GM21360 (cell line): ENCODE data around the gene LRRC73.

Experiments
- ATAC-seq: cut with Tn5 transposase; IDR thresholded peaks from one replicate; pipeline ENCODE4 v1.9.1; 2021; ENCODE audit warnings: mild to moderate bottlenecking, moderate library complexity; ENCODE audit not compliant: unreplicated experiment

LRRC73 gene

GRCh38 chr6:43493833-43494232 is 16.3 kb downstream of the LRRC73 start:
- no peak for ATAC-seq

DNA sequence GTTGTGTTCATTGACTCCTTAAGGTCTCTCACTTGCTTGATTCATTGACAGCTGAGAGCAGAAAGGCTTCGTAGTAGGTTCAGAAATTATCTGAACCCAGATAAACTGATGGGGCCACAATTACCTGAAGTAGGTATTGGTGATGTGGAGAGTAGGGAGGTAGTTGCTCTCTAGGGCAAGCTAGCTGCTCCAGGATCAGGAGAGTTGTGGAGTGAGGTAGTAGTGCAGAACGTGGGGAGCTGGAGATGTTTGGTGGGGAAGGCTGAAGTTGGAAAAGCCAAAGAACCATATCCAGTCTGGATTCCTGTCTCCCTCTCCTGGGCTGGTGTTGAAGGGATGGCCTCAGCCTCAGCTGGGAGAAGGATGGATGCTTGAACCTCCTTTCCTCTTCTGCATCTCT is 16.9 kb downstream of the LRRC73 start:
- ATAC-seq, result no peak

DNA sequence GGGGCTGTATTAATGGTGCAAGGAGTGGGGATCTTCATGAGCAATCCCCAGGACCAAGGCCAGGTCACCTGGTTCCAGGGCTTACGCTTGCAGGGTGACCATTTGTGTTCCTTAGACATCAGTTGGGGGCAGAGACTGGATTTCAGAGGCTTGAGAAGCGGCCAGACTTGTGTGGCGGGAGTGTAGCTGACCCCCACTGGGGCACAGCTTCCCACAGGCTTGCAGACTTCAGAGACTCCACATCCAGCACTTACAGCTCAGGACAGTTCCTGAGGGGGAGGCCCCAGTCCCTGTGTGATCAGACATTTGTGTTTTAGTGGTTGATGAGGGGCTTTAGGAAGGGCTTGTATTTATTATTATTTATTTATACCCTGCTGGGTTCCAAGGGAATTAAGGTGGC is 17.5 kb downstream of the LRRC73 start:
- no peak for ATAC-seq

- ATAC-seq, result no peak
These were observed 18.1 kb downstream of the LRRC73 start for GRCh38 chr6:43491750-43492661.

DNA sequence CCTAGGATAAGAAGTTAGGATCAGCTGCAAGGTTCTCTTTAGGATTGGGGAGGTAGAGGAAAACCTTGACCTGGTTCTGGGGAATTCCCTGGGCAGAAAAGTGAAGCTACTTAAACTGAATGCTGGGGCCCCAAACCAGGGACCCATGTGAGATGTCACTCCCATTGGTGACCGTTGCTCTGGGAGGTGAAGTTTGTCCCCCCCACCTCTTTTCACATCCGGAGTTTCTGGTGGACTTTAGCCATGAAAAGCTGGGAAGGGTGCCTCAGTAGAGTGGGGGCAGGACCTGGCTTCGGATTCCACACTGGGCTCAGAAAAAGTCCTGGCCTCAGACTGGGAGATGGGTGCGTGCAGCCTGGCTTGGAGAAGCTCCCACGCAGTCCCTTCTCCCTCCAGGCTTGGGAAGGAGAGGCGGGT is 19.6 kb downstream of the LRRC73 start:
- ATAC-seq, result no peak

GRCh38 chr6:43489277-43490072 is 20.7 kb downstream of the LRRC73 start:
- no peak for ATAC-seq

GRCh38 chr6:43488667-43489276 is 21.4 kb downstream of the LRRC73 start:
- no peak for ATAC-seq

- ATAC-seq, result no peak
These were observed 28.4 kb downstream of the LRRC73 start for GRCh38 chr6:43481591-43482236.

GRCh38 chr6:43481075-43481474 is 29.1 kb downstream of the LRRC73 start:
- ATAC-seq, result no peak

DNA sequence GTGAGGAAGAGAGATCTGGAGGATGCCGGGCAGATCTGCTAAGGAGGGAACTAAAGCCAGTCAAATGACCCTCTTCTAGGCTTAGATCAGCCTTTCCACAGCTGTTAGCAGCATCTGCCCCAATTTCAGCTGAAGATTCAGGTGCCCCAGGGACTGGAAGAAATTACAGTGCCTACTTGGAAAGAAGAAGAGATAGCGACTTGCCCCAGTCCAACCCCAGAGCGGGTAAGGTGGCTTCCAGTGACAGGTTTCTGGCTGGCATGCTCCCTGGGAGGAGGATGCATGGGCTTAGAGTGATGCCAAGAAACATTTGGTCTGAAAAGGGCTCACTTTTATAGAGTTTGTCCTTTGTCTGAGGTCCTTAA is 32.2 kb downstream of the LRRC73 start:
- no peak for ATAC-seq

GRCh38 chr6:43477235-43478007 is 32.7 kb downstream of the LRRC73 start, which contains the start of gene TJAP1:
Gene TJAP1 (plus strand): TSS chr6:43477570. CDS start chr6:43499002, 21,432 bp downstream.
- ATAC-seq, result peak; percentile 90

DNA sequence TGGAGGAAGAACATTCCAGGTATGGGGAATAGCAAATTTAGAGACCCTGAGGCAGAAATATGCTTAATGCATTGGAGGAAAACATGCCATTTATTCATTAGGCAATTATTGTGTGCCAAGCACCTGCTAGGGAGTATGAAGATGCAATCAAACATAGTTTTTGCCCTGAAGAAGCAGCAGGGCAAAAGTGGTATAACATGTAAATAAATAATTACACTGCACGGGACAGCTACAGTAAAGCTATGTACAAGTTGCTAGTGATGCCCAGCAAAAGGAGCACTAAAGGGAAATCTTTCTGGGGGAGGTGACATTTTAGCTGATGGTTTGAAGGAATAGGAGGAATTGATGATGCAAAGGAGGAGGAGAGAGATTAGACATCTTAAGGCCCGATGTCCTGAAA is 33.4 kb downstream of the LRRC73 start:
- ATAC-seq, result no peak

DNA sequence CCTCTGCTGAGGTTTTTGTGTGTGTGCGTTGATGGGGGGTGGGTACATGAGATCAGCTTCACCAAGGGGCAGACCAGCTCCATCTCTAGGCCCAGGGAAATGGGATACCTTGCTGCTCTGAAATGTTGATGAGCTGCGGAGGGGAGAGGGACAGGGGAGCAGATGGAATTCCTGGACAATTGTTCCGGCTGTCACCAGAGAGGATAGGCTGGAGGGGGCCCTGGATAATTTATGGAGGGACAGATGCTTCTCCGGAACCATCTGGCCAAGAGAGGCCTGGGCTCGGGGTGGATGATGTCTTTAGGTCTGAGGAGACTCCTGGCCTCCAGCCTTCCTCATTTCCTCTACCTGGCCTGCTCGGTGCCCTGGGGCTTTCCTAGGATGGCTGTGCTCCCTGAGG is 34.6 kb downstream of the LRRC73 start:
- ATAC-seq, result no peak

DNA sequence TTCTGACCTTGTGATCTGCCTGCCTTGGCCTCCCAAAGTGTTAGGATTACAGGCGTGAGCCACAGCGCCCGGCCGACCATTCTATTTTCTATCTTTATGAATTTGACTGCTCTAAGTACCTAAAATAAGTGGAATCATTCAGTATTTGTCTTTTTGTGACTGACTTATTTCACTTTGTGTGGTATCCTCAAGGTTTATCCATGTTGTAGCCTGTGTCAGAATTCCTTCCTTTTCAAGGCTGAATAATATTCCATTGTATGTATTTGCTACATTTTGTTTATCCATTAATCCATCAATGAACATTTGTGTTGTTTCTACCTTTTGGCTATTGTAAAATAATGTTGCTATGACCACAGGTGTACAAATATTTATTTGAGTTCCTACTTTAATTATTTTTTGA is 37.6 kb downstream of the LRRC73 start:
- no peak for ATAC-seq

GRCh38 chr6:43471399-43471798 is 38.7 kb downstream of the LRRC73 start:
- ATAC-seq, result no peak

DNA sequence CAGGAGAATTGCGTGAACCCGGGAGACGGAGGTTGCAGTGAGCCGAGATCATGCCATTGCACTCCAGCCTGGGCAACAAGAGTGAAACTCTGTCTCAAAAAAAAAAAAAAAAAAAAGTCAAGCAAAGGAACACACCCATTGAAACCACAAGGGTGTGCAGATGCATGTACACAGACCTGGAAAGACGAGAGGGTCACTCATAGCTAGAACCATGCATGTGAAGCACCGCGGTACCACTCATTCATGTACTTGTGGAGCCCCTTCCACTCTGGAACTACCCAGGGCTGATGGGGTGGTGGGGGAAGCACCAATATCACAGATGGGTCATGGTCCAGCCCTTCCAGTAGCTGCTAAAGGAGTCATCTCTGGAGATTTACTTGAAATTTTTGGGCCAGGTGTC is 40.2 kb downstream of the LRRC73 start:
- no peak for ATAC-seq

DNA sequence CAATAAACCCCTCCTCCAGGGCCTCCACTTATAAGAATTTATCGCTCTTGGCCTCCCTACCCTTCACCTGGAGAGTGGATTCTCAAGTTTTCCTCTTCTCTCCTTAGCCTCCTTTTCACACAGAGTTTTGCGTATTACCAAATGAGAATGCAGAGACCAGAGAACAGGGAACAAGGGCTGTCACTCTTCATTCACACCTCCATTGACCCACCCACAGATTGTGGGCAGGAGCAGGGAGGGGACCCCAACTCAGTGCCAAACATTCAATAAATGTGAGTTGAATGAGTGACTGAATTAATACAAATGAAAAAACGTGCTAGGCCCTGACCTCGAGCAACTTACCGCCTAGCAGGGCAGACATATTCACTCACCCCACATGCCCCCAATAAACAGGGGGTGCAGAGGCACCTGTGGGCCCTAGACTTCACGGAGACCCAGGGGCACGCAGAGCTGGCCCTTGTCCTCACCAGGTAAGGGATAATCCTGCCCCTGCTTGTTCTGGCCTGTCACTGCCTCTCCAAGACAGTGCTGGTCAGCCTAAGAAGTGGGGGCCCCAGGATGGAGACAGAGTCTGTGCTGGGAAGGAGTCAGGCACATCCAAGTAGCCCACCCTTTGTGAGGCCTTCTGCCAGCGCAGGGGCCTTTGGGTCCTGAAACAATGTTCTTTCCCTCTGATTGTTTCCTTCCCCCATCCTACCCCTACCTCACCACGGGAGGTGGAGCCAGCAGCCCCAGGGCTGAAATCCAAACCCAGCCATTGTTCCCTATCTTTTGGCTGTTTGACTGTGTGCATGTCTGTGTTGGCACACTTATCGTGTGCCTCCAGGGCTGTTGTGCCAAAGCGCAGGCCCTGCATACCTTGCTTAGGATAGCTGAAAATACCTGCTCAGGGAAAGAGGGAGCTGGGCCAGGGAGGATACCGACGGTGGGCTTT is 41.1 kb downstream of the LRRC73 start:
- no peak for ATAC-seq

- no peak for ATAC-seq
These were observed 41.9 kb downstream of the LRRC73 start for GRCh38 chr6:43468240-43468639.

DNA sequence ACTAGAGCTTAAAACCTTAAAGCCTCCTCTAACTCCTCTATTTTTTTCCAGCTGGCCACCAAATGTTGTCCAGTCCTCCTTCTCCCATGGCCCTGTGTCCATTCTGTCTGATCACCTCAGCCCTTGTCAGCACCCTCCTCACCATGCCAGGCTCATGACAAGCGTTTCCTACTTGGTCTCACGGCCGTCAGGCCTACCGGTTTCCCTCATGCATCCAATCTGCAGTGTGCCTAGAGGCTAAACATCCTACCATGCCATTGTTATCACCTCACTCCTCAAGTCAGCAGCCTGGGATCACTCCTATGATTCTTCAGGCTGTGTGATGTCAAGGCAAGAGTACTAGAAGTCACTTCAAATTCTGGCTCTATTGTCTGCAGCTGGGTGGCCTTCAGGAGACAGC is 42.4 kb downstream of the LRRC73 start:
- ATAC-seq, result no peak
